ENCODE measurements around the gene MITF. TPM values are rescaled to one million over a fixed set of nuclear protein-coding genes. Genes with fewer than 3 reads are reported as not detected.

Gene MITF
- total RNA-seq, 1 donor from 2014 or later: 28.8 TPM

- DNase-seq: no peak
Measured at GRCh38 chr3:69755795-69756194, 16.5 kb downstream of the MITF start.

GRCh38 chr3:69761896-69762767, 22.9 kb downstream of the MITF start:
- no peak for DNase-seq

DNA sequence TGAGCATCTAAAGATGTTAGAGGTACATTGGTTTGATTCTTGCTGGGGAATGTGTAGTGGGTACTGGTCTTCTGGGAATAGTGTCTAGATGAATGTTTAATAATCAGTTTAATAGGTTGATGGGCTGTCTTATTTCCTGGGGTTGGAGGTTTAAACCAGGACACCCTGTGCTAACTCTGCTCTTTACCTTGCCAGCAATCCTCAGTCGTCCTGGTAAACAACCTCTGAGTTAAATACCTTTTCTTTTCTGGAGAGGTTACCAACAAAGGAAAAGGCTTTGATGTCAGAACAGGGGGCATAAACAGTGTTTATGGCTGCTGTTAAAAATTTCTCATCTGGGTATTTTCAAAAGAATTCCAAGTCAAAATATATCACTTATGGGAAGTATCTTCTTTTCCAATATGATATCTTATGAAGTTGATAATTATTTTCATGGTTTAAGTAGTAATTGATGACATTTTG, 23.5 kb downstream of the MITF start:
- no peak for DNase-seq

DNA sequence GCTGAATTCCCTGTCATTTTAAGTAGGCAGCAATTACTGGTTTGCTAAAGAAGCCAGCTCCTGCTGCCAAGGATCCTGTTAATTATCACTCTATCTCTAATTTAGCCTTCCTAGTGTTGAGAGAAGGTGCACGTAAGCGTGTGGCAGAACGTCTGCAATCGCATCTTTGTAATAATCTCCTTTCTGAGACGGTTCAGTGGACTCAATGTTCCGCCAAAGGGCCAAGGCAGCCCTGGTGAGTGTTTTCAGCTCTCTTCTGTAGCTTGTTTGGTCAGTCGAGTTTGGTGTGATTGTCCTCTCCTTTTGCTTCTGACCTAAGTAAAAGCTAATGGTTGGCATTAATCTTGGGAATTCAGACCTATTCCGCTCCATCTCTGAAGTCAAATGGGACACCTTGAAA, 24.2 kb downstream of the MITF start:
- DNase-seq: no peak

GRCh38 chr3:69764121-69764741, 25.0 kb downstream of the MITF start:
- peak; percentile 45 for DNase-seq

DNA sequence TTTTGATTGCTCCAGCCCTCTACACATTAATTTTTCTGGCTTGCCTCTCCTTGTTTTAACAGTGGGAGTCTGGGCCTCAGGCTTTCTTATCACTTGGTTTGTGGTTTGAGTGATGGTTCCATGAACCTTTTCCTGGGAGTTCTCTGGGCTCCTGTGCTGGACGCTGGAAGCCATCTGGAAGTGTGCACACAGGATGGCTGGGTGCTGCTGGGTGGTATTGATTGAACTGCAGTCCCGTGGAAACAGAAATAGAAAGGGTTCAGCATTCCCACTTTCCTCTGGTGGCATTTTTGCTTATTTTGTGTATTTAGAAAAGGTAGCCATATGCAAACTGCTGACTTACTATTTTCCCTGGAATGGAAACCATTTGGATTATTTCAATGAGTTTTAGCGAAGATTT, 25.6 kb downstream of the MITF start:
- DNase-seq: no peak

GRCh38 chr3:69766638-69767037, 27.4 kb downstream of the MITF start:
- DNase-seq: no peak

DNA sequence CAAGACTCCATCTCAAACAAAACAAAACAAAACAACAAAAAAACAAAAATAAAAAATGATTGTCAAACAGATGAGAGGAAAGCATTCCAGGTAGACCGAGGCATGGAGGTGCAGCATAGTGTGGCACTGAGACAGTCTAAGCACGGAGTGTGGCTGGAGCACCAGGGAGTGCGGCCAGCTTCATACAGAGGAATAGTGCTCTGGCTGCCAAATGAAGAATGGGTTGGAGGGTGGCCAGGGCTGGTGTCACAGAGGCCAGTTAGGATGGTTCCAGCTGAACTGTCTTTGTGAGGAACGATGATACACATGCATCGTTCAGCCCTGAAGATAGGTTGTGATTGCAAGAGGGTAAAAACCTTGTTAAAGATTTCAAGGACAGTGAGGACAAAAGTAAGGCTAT, 28.3 kb downstream of the MITF start:
- no peak for DNase-seq

DNA sequence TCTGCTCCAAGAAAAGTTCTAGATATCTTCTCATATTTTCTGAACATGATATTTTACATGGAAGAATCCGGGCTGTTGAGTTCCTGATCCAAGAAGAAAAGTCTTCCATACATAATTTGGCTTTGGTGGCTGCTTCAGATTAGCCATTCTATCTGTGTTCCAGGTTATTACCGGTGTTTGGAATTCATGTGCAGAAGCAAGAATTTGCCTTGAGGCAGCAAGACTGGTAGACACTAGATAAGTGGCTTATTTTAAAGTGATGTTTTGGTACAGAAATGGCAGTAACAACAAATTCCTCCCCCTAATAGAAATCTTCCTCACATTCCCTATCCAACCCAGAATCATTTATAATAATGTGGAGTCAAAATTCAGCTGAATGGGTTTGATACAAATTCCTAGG, 29.2 kb downstream of the MITF start:
- no peak for DNase-seq

DNA sequence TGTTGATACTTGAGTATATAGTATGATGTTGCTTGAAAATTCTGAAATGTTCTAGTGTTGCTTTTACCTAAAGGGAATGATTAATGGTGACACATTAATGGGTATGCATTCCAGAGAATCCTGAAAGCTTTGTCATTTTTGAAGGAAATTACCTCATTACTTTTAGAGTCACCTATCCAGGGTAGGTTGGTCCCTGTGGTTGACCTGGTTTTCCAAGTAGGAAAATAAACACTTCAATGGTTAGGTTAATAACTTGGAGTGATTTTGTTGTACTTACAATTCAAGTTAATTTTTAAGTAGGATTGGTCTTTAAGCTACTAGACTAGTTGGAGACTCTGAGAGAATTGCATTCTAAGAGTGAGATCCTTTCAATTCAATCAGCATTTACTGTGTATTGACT, 31.0 kb downstream of the MITF start:
- DNase-seq: no peak

- no peak for DNase-seq
Measured at GRCh38 chr3:69770976-69771634, 31.8 kb downstream of the MITF start.

GRCh38 chr3:69772152-69772867, 33.0 kb downstream of the MITF start:
- DNase-seq: no peak

DNA sequence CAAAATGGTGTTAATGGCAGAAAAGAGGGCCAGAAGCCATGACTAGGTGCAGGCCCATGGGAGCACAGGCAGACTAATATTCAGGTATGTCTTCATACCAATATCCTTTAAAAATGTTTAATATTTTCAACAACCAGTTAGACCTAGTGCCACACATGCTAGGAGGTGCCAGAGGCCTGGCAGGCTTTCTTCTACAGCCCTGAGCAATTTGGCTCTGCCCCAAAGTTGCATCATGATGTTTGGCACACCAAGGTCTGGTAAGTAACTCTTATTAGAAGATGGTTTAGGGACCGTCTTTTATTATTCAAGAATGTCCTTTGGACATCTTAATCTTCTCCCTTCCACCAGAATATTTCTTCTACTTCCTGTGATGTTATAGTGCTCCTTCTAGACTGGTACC, 34.8 kb downstream of the MITF start:
- no peak for DNase-seq

GRCh38 chr3:69775751-69776150, 36.5 kb downstream of the MITF start:
- DNase-seq: no peak

DNA sequence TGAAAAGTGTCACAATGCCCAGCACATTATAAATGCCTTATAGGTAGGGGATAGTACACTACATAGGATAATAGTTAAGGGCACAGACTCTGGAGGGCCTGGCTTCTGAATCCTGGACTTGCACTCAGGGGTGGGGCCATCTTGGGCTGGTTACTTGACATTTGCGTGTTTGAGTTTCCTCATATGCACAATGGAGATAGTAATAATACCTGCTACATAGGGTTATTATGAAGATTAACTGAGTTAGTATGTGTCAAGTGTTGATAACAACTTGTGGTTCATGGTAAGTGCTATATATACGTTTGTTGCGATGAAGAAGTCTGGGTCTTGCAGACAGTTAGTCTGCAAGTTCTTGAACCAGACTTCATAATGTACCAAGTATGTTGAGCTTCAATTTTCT, 37.0 kb downstream of the MITF start:
- DNase-seq: no peak

- no peak for DNase-seq
Measured at GRCh38 chr3:69776920-69777581, 37.8 kb downstream of the MITF start.

DNA sequence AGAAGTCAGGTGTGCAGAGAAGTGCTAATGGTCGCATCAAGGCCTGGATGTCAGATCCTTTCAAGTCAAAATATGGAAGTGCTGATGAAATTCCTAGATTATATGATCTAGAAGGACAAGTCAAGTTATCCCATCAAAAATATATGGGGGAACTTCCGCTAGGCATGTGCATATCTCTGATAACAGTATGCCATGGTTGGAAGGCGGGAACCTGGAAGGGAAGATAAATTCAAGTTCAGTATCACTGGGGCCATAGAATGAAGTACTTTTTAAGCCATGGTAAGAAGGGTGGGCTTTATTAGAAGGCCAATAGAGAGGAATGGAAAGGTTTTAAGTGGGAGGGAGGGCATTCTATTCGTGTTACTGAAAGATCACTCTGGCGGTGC, 38.3 kb downstream of the MITF start:
- no peak for DNase-seq

DNA sequence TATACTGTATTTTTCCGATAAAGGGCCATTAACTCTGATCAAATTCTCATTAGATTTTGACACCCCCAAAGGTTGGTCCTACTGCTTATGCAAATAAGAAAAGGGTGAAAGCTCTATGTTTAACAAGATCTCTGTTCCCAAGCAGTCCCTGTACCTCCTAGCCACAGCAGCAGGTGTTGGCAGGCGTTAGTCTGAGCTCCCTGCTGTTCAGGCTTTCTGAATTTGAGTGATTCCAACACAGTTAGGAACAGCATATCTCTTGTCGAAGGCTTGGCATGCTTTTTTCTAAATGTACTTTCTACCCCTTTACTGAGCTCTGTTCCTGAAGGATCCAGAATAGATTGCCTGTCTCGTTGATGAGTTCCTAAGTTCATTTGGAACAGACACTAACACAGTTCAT, 42.3 kb downstream of the MITF start:
- DNase-seq: no peak

DNA sequence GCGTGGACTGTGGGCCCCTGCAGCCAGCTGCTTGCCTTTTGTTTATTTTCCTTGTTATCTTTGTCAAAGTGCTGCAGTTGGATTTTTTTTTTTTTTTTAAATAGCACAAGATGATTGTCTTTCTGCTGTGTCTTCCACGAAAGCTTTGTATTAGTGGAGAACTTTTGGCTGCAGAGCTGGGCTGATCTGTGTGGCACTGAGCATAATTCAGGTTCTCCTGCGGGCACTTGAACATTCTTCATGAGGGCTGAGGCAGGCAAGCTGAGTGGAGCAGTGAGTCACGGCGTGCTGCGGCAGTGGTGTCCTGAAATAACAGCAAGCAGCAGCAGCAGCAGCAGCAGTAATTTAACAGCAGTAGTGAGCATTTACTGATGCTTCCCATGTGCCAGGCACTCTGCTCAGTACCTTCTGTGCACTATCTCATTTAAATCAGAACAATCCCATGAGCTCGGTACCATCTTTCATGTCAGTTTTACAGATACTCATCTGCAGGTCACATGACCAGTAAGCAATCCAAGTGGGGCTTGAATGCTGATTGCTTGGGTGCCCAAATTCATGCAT, 45.8 kb downstream of the MITF start:
- peak; percentile 41 for DNase-seq

GRCh38 chr3:69785769-69786320, 46.6 kb downstream of the MITF start:
- DNase-seq: no peak

DNA sequence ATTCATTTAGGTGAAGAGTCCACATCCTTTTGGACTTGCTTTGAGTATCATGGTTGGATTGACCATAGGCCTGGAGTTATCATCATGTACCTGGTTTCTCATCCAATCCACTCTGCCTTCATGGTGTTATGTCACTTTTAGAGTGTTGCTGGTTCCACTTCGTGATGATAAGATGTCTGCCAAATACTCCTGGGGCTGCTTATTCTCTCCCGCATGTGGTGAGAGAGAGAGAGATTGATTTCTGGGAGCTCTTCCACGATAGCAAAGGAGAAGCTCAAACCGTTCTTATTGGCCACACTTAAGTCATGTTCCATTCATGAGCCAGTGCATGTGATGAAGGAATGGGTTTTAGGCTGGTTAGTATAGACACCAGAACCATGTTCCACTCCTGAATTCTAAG, 47.6 kb downstream of the MITF start:
- no peak for DNase-seq
